Common myeloid progenitor, CD34-positive (primary cell): ENCODE measurements around the gene RAD23B.

ENCODE experiments used
- CTCF ChIA-PET: fragments of 350-600 bp; sonication (Branson Sonifier 250); formaldehyde crosslinking; loops from one replicate; lab custom pipeline; 2021; ENCODE audit warnings: antibody characterized with exemption; lab: Charles Lee
- POLR2A ChIA-PET: fragments of 350-600 bp; sonication (Branson Sonifier 250); formaldehyde crosslinking; loops from one replicate; lab custom pipeline; 2021; ENCODE audit warnings: antibody characterized with exemption; lab: Charles Lee
- DNase-seq, 3 donors: peaks; one replicate each; pipeline versions ENCODE4 v3.0.0 to v3.0.0-alpha.2; 2013
- H3K27ac ChIP-seq, 2 experiments: 1 replicate in 1 of 2; 2 replicates in 1 of 2; pipeline ENCODE4 v1.7.0; 2013; ENCODE audit warnings: inconsistent platforms in 2 of 2, low read length in 2 of 2, mild to moderate bottlenecking in 2 of 2, low read depth in 1 of 2, moderate library complexity in 1 of 2; ENCODE audit not compliant: severe bottlenecking in 2 of 2, insufficient read depth in 1 of 2, poor library complexity in 1 of 2
- H3K27me3 ChIP-seq, 5 experiments: replicated peaks in 2 of 5; 1 replicate in 3 of 5; 2 replicates in 2 of 5; pipeline versions ENCODE4 v1.6.1 to v1.7.0; 2013; ENCODE audit warnings: low read length in 4 of 5, mild to moderate bottlenecking in 2 of 5, moderate library complexity in 2 of 5, inconsistent platforms in 1 of 5; ENCODE audit not compliant: insufficient read depth in 5 of 5, control insufficient read depth in 4 of 5
- H3K36me3 ChIP-seq, 4 experiments: 1 replicate in 2 of 4; 2 replicates in 2 of 4; pipeline versions ENCODE4 v1.6.1 to v1.7.0; 2013; ENCODE audit warnings: low read length in 3 of 4, control low read depth in 1 of 4, mild to moderate bottlenecking in 1 of 4; ENCODE audit not compliant: control insufficient read depth in 4 of 4, insufficient read depth in 4 of 4
- H3K4me1 ChIP-seq, 4 experiments: 1 replicate in 3 of 4; 2 replicates in 1 of 4; pipeline versions ENCODE4 v1.6.1 to v1.7.1; 2013; ENCODE audit warnings: low read length in 3 of 4, mild to moderate bottlenecking in 3 of 4, control low read depth in 1 of 4, inconsistent platforms in 1 of 4, moderate library complexity in 1 of 4; ENCODE audit not compliant: control insufficient read depth in 4 of 4, insufficient read depth in 4 of 4; ENCODE audit errors: control extremely low read depth in 1 of 4
- H3K4me3 ChIP-seq, 7 experiments: 1 replicate in 4 of 7; 2 replicates in 3 of 7; pipeline versions ENCODE4 v1.5.1 to v1.7.0; 2013; ENCODE audit warnings: mild to moderate bottlenecking in 7 of 7, low read length in 6 of 7, moderate library complexity in 6 of 7, inconsistent platforms in 2 of 7, low read depth in 2 of 7, control low read depth in 1 of 7; ENCODE audit not compliant: insufficient read depth in 4 of 7, control insufficient read depth in 1 of 7; ENCODE audit errors: extremely low read depth in 1 of 7
- H3K9me3 ChIP-seq, 5 experiments: 1 replicate in 4 of 5; 2 replicates in 1 of 5; pipeline versions ENCODE4 v1.6.1 to v1.7.1; 2013; ENCODE audit warnings: low read length in 4 of 5, mild to moderate bottlenecking in 2 of 5, inconsistent platforms in 1 of 5, low read depth in 1 of 5, moderate library complexity in 1 of 5; ENCODE audit not compliant: control insufficient read depth in 4 of 5, insufficient read depth in 2 of 5; ENCODE audit errors: control extremely low read depth in 1 of 5
- WGBS: methylation state at CpG from one replicate; pipeline ENCODE4 v1.1.5; 2013; ENCODE audit not compliant: insufficient coverage; 5-methylcytosine and 5-hydroxymethylcytosine counted together

Gene RAD23B

GRCh38 chr9:107274953-107275422, 8.1 kb upstream of the RAD23B start:
- ChIA-PET POLR2A (no interaction called here), CTCF (no interaction called here)
- Histone ChIP-seq H3K27ac (no peak overlapping the region), H3K9me3 (no peaks in the 10 kb centered on the region), H3K27me3 (no peaks in the 10 kb centered on the region), H3K36me3 (no peaks in the 10 kb centered on the region), H3K4me1 (no peaks in the 10 kb centered on the region), H3K4me3 (no peak overlapping the region)
- 96% methylated on average over 4 of the region's 4 CpGs for WGBS
- no peak for DNase-seq

GRCh38 chr9:107275530-107275929, 7.5 kb upstream of the RAD23B start:
- CTCF ChIA-PET = no interaction called here
- no peak overlapping the region for H3K27ac ChIP-seq
- H3K27me3 ChIP-seq = no peaks in the 10 kb centered on the region
- H3K9me3 ChIP-seq = no peaks in the 10 kb centered on the region
- DNase-seq = no peak
- H3K36me3 ChIP-seq = no peaks in the 10 kb centered on the region
- 100% methylated on average over 1 of the region's 2 CpGs for WGBS
- H3K4me3 ChIP-seq = no peak overlapping the region
- POLR2A ChIA-PET = no interaction called here
- H3K4me1 ChIP-seq = no peaks in the 10 kb centered on the region

- Histone ChIP-seq H3K4me1 (peaks cover 0 to 9% (median 3%) of the 10 kb centered on the region in 4 experiments), H3K27ac (no peak overlapping the region), H3K36me3 (no peaks in the 10 kb centered on the region), H3K9me3 (no peaks in the 10 kb centered on the region), H3K27me3 (no peaks in the 10 kb centered on the region), H3K4me3 (no peak overlapping the region)
- DNase-seq = no peak
- POLR2A ChIA-PET = no interaction called here
- WGBS = no CpG with 5 or more reads among the region's 5 CpGs
- CTCF ChIA-PET = no interaction called here
Measured at GRCh38 chr9:107276966-107277710, 5.9 kb upstream of the RAD23B start.

- Histone ChIP-seq H3K9me3 (no peaks in the 10 kb centered on the region), H3K4me3 (no peak overlapping the region), H3K27me3 (no peaks in the 10 kb centered on the region), H3K4me1 (peaks cover 0 to 13% (median 6%) of the 10 kb centered on the region in 4 experiments), H3K27ac (no peak overlapping the region), H3K36me3 (no peaks in the 10 kb centered on the region)
- 93% methylated on average over 4 of the region's 5 CpGs for WGBS
- DNase-seq = no peak
- CTCF ChIA-PET = interaction anchor here (1.4 kb wide), 1 partner anchor 64 kb away, joined by 3 read pairs; no protein-coding TSS in a partner anchor
- POLR2A ChIA-PET = no interaction called here
Measured at GRCh38 chr9:107277801-107278200, 5.3 kb upstream of the RAD23B start.

GRCh38 chr9:107279086-107279485, 4.0 kb upstream of the RAD23B start:
- ChIA-PET CTCF (interaction anchor here (1.4 to 1.8 kb wide), 2 partner anchors 14 to 63 kb away, joined by 3 to 4 read pairs; no protein-coding TSS in a partner anchor), POLR2A (no interaction called here)
- no peak for DNase-seq
- H3K36me3 ChIP-seq = no peaks in the 10 kb centered on the region
- H3K4me3 ChIP-seq = no peak overlapping the region
- H3K27ac ChIP-seq = no peak overlapping the region
- WGBS = 91% methylated on average over 4 of the region's 7 CpGs
- H3K4me1 ChIP-seq = peaks cover 0 to 13% (median 7%) of the 10 kb centered on the region in 4 experiments
- H3K27me3 ChIP-seq = no peaks in the 10 kb centered on the region
- no peaks in the 10 kb centered on the region for H3K9me3 ChIP-seq

- DNase-seq = no peak
Measured at GRCh38 chr9:107280543-107280942, 2.5 kb upstream of the RAD23B start.

GRCh38 chr9:107281184-107281583, 1.9 kb upstream of the RAD23B start:
- POLR2A ChIA-PET = no interaction called here
- 0% methylated on average over 1 of the region's 1 CpG for WGBS
- Histone ChIP-seq H3K36me3 (no peaks in the 10 kb centered on the region), H3K9me3 (no peaks in the 10 kb centered on the region), H3K27me3 (no peaks in the 10 kb centered on the region), H3K4me1 (peaks cover 4 to 32% (median 25%) of the 10 kb centered on the region in 4 experiments), H3K27ac (no peak overlapping the region), H3K4me3 (no peak overlapping the region)
- CTCF ChIA-PET = interaction anchor here (0.8 to 2.6 kb wide), 5 partner anchors 12 to 60 kb away, joined by 3 to 10 read pairs (median 4); no protein-coding TSS in a partner anchor
- no peak for DNase-seq

More at GRCh38 chr9:107280543-107280942, 2.5 kb upstream of the RAD23B start:
- Histone ChIP-seq H3K36me3 (no peaks in the 10 kb centered on the region), H3K27ac (no peak overlapping the region), H3K27me3 (no peaks in the 10 kb centered on the region), H3K4me3 (no peak overlapping the region), H3K4me1 (peaks cover 4 to 26% (median 20%) of the 10 kb centered on the region in 4 experiments), H3K9me3 (no peaks in the 10 kb centered on the region)
- WGBS = 90% methylated on average over 2 of the region's 3 CpGs
- ChIA-PET POLR2A (no interaction called here), CTCF (interaction anchor here (1.8 to 2.6 kb wide), 3 partner anchors 15 to 61 kb away, joined by 4 to 10 read pairs (median 7); no protein-coding TSS in a partner anchor)
